Upper lobe of left lung (tissue), 4 donors: ENCODE data around the gene CSH1.

Source experiments
- CTCF ChIP-seq, 6 experiments: fragments of 450-650 bp in 4 of 6; fragments of 200-600 bp in 2 of 6; sonication (generic) in 2 of 6; IDR thresholded peaks; one replicate each; pipeline ENCODE4 v1.5.1; 2016 to 2019; ENCODE audit warnings: antibody characterized with exemption in 6 of 6
- EP300 ChIP-seq, 4 donors: sonication (generic); formaldehyde crosslinking; IDR thresholded peaks; one replicate each; pipeline ENCODE4 v1.5.1; 2017; ENCODE audit warnings: antibody characterized with exemption in 4 of 4, control low read depth in 2 of 4

GRCh38 chr17:63942309-63942985 is 46.1 kb upstream of the CSH1 start:
- no peak for TF ChIP-seq EP300 (IDR thresholded peaks at IDR 0.05)
- TF ChIP-seq CTCF (IDR thresholded peaks at IDR 0.05), result no peak
